Liver (tissue), 9 donors: Measurements from ENCODE around the gene NMNAT2. TPM values are rescaled to one million over a fixed set of nuclear protein-coding genes. Genes with fewer than 3 reads are reported as not detected.

Source experiments
- DNase-seq: peaks from one replicate; pipeline ENCODE4 v3.0.0-alpha.2; 2017; ENCODE audit warnings: low spot score
- H3K27ac ChIP-seq, 2 donors: one replicate each; pipeline ENCODE4 v1.7.0; 2013; ENCODE audit warnings: inconsistent platforms in 2 of 2, low read length in 2 of 2, control low read depth in 1 of 2, low read depth in 1 of 2, mild to moderate bottlenecking in 1 of 2
- H3K27me3 ChIP-seq, 4 donors: one replicate each; pipeline versions ENCODE4 v1.6.1 to v1.7.0; 2013; ENCODE audit warnings: low read length in 3 of 4, inconsistent platforms in 1 of 4, mild to moderate bottlenecking in 1 of 4, moderate library complexity in 1 of 4; ENCODE audit not compliant: control insufficient read depth in 4 of 4, insufficient read depth in 4 of 4
- H3K36me3 ChIP-seq, 4 donors: one replicate each; pipeline versions ENCODE4 v1.6.1 to v1.7.0; 2013; ENCODE audit warnings: low read length in 3 of 4, mild to moderate bottlenecking in 3 of 4, low read depth in 1 of 4, moderate library complexity in 1 of 4; ENCODE audit not compliant: control insufficient read depth in 4 of 4, insufficient read depth in 3 of 4
- H3K4me1 ChIP-seq, 4 donors: one replicate each; pipeline versions ENCODE4 v1.6.1 to v1.7.0; 2013; ENCODE audit warnings: low read length in 3 of 4, mild to moderate bottlenecking in 3 of 4, moderate library complexity in 1 of 4; ENCODE audit not compliant: control insufficient read depth in 4 of 4, insufficient read depth in 4 of 4
- H3K4me3 ChIP-seq, 3 donors: one replicate each; pipeline versions ENCODE4 v1.6.1 to v1.7.0; 2013; ENCODE audit warnings: low read length in 3 of 3, control low read depth in 1 of 3, low read depth in 1 of 3, mild to moderate bottlenecking in 1 of 3
- H3K9ac ChIP-seq, 2 donors: one replicate each; pipeline ENCODE4 v1.7.0; 2013; ENCODE audit warnings: low read length in 2 of 2, mild to moderate bottlenecking in 2 of 2, moderate library complexity in 2 of 2, control low read depth in 1 of 2, low read depth in 1 of 2
- H3K9me3 ChIP-seq, 4 donors: one replicate each; pipeline versions ENCODE4 v1.6.1 to v1.7.0; 2013; ENCODE audit warnings: low read length in 3 of 4; ENCODE audit not compliant: control insufficient read depth in 4 of 4
- ATF3 ChIP-seq: IDR thresholded peaks from 2 replicates; pipeline ENCODE4 v1.6.1; 2016; ENCODE audit warnings: antibody characterized with exemption
- CTCF ChIP-seq: fragments of 150-350 bp; IDR thresholded peaks from 2 replicates; pipeline ENCODE4 v1.5.1; 2017; ENCODE audit warnings: improper control_type of control experiment, low read depth, low read length; ENCODE audit not compliant: missing input control
- EGR1 ChIP-seq, 2 donors: IDR thresholded peaks; 2 replicates each; pipeline ENCODE4 v1.6.1; 2016 to 2018; ENCODE audit warnings: antibody characterized with exemption in 2 of 2, low read depth in 2 of 2
- FOXA2 ChIP-seq: IDR thresholded peaks from 2 replicates; pipeline ENCODE4 v1.6.1; 2016; ENCODE audit warnings: antibody characterized with exemption
- GABPA ChIP-seq, 2 donors: IDR thresholded peaks in 1 of 2; conservative IDR thresholded peaks in 1 of 2; 2 replicates each; pipeline ENCODE4 v1.6.1; 2016; ENCODE audit warnings: antibody characterized with exemption in 2 of 2, mild to moderate bottlenecking in 1 of 2, moderate library complexity in 1 of 2
- HNF4A ChIP-seq, 2 donors: conservative IDR thresholded peaks; 2 replicates each; pipeline ENCODE4 v1.6.1; 2016; ENCODE audit warnings: antibody characterized with exemption in 2 of 2, mild to moderate bottlenecking in 2 of 2
- HNF4G ChIP-seq: IDR thresholded peaks from 2 replicates; pipeline ENCODE4 v1.6.1; 2016; ENCODE audit warnings: antibody characterized with exemption
- JUND ChIP-seq, 2 donors: IDR thresholded peaks; 2 replicates each; pipeline ENCODE4 v1.6.1; 2016; ENCODE audit warnings: antibody characterized with exemption in 2 of 2
- MAX ChIP-seq: IDR thresholded peaks from 2 replicates; pipeline ENCODE4 v1.6.1; 2016; ENCODE audit warnings: antibody characterized with exemption
- NR2F2 ChIP-seq: IDR thresholded peaks from 2 replicates; pipeline ENCODE4 v1.6.1; 2016; ENCODE audit warnings: antibody characterized with exemption
- RAD21 ChIP-seq, 2 donors: IDR thresholded peaks; 2 replicates each; pipeline ENCODE4 v1.6.1; 2016; ENCODE audit warnings: antibody characterized with exemption in 2 of 2, mild to moderate bottlenecking in 2 of 2
- RXRA ChIP-seq, 2 donors: IDR thresholded peaks; 2 replicates each; pipeline ENCODE4 v1.6.1; 2017 to 2018; ENCODE audit warnings: antibody characterized with exemption in 2 of 2, mild to moderate bottlenecking in 1 of 2
- SP1 ChIP-seq: IDR thresholded peaks from 2 replicates; pipeline ENCODE4 v1.6.1; 2018; ENCODE audit warnings: antibody characterized with exemption, mild to moderate bottlenecking
- TAF1 ChIP-seq: conservative IDR thresholded peaks from 2 replicates; pipeline ENCODE4 v1.6.1; 2016; ENCODE audit warnings: antibody characterized with exemption, mild to moderate bottlenecking
- YY1 ChIP-seq: IDR thresholded peaks from 2 replicates; pipeline ENCODE4 v1.6.1; 2016; ENCODE audit warnings: antibody characterized with exemption, mild to moderate bottlenecking
- ZBTB33 ChIP-seq: IDR thresholded peaks from 2 replicates; pipeline ENCODE4 v1.6.1; 2016; ENCODE audit warnings: antibody characterized with exemption
- WGBS: extraction: QIAGEN DNeasy Blood & Tissue Kit; methylation state at CpG from one replicate; pipeline ENCODE4 v1.1.7; 2013; 5-methylcytosine and 5-hydroxymethylcytosine counted together
- polyA plus RNA-seq, 2 donors: library from polyadenylated mRNA; stranded (reverse) in 1 of 2; unstranded in 1 of 2; fragments of 200-250 nt in 1 of 2; fragments of >200 nt in 1 of 2; fragmentation: Nextera tagmentation in 1 of 2; extraction: Ambion mirVana in 1 of 2; gene quantifications; one replicate each; pipeline versions ENCODE4 v1.2.1 to v1.2.3, GENCODE V29; 2013 to 2015
- total RNA-seq, 2 donors: library from RNA; depleted of rRNA; stranded (reverse); fragments of >200 nt; gene quantifications; one replicate each; pipeline ENCODE4 v1.2.3, GENCODE V29; 2014
- TF ChIP-seq, protein P1 (sequence below): IDR thresholded peaks from 2 replicates; pipeline ENCODE4 v1.6.1; 2016; ENCODE audit warnings: antibody characterized with exemption, mild to moderate bottlenecking
- donor health status: healthy.
- donor health status: healthy.
- donor health status: healthy.
- donor health status: healthy.
- donor health status: healthy.

The NMNAT2 gene
- total and polyA plus RNA-seq, 4 donors = under 0.01 to 0.07 (median 0.05) TPM; not detected in 1

- H3K4me3 ChIP-seq = no peak overlapping the region
- no peaks in the 10 kb centered on the region for H3K4me1 ChIP-seq
- DNase-seq = no peak
- H3K27ac ChIP-seq = no peak overlapping the region
- TF ChIP-seq JUND (IDR thresholded peaks at IDR 0.05) (no peak), RXRA (IDR thresholded peaks at IDR 0.05) (no peak), HNF4A (conservative IDR thresholded peaks at IDR 0.05) (no peak), SP1 (no peak), RAD21 (IDR thresholded peaks at IDR 0.05) (no peak), NR2F2 (no peak), CTCF (no peak), YY1 (no peak), EGR1 (IDR thresholded peaks at IDR 0.05; ENCODE audit: low read depth in 2 of 2) (no peak), ZBTB33 (no peak), MAX (no peak), TAF1 (no peak), HNF4G (no peak), ATF3 (no peak), FOXA2 (no peak), GABPA (IDR thresholded peaks at IDR 0.05 in 1 of 2, conservative IDR thresholded peaks at IDR 0.05 in 1 of 2) (no peak)
- TF ChIP-seq, protein P1, sequence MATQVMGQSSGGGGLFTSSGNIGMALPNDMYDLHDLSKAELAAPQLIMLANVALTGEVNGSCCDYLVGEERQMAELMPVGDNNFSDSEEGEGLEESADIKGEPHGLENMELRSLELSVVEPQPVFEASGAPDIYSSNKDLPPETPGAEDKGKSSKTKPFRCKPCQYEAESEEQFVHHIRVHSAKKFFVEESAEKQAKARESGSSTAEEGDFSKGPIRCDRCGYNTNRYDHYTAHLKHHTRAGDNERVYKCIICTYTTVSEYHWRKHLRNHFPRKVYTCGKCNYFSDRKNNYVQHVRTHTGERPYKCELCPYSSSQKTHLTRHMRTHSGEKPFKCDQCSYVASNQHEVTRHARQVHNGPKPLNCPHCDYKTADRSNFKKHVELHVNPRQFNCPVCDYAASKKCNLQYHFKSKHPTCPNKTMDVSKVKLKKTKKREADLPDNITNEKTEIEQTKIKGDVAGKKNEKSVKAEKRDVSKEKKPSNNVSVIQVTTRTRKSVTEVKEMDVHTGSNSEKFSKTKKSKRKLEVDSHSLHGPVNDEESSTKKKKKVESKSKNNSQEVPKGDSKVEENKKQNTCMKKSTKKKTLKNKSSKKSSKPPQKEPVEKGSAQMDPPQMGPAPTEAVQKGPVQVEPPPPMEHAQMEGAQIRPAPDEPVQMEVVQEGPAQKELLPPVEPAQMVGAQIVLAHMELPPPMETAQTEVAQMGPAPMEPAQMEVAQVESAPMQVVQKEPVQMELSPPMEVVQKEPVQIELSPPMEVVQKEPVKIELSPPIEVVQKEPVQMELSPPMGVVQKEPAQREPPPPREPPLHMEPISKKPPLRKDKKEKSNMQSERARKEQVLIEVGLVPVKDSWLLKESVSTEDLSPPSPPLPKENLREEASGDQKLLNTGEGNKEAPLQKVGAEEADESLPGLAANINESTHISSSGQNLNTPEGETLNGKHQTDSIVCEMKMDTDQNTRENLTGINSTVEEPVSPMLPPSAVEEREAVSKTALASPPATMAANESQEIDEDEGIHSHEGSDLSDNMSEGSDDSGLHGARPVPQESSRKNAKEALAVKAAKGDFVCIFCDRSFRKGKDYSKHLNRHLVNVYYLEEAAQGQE = no peak
- H3K27me3 ChIP-seq = no peaks in the 10 kb centered on the region
- no peaks in the 10 kb centered on the region for H3K36me3 ChIP-seq
- H3K9me3 ChIP-seq = no peaks in the 10 kb centered on the region
- 89% methylated on average over 4 of the region's 4 CpGs for WGBS
- H3K9ac ChIP-seq = no peak overlapping the region
Measured at GRCh38 chr1:183296782-183297181, 121.4 kb downstream of the NMNAT2 start.

GRCh38 chr1:183295521-183295920, 122.7 kb downstream of the NMNAT2 start:
- WGBS = 71% methylated on average over 5 of the region's 5 CpGs
- Histone ChIP-seq H3K36me3 (no peaks in the 10 kb centered on the region), H3K27me3 (no peaks in the 10 kb centered on the region), H3K9ac (no peak overlapping the region), H3K4me1 (no peaks in the 10 kb centered on the region), H3K9me3 (no peaks in the 10 kb centered on the region), H3K27ac (no peak overlapping the region), H3K4me3 (no peak overlapping the region)
- no peak for DNase-seq
- TF ChIP-seq HNF4A (conservative IDR thresholded peaks at IDR 0.05) (no peak), TAF1 (no peak), ATF3 (no peak), RAD21 (IDR thresholded peaks at IDR 0.05) (no peak), NR2F2 (no peak), ZBTB33 (no peak), GABPA (IDR thresholded peaks at IDR 0.05 in 1 of 2, conservative IDR thresholded peaks at IDR 0.05 in 1 of 2) (no peak), HNF4G (no peak)
- TF ChIP-seq, protein P1 = no peak
